GM21619 (cell line): ENCODE measurements around the gene CAMKK2.
"Not testable (repeated sequence)": the region's sequence is repeated elsewhere in the genome, so short reads cannot be mapped to it uniquely, and the experiment has no call there.

Experiments used
- ATAC-seq: cut with Tn5 transposase; IDR thresholded peaks from one replicate; pipeline ENCODE4 v1.9.1; 2021; ENCODE audit not compliant: unreplicated experiment

CAMKK2 gene

GRCh38 chr12:121296618-121297434 lies at the start of gene CAMKK2:
Gene CAMKK2, minus strand, starts transcription at chr12:121296709. Its CDS starts 22,183 bp downstream, at chr12:121274526.
- peak; percentile 58 for ATAC-seq

- ATAC-seq: no peak
These were observed 48.8 kb upstream of the CAMKK2 start for GRCh38 chr12:121345151-121345815.

- ATAC-seq: no peak
These were observed 48.0 kb upstream of the CAMKK2 start for GRCh38 chr12:121344506-121344905.

GRCh38 chr12:121337416-121337815 lies 40.9 kb upstream of the CAMKK2 start:
- no peak for ATAC-seq

GRCh38 chr12:121334513-121335343 lies 38.2 kb upstream of the CAMKK2 start:
- no peak for ATAC-seq

- no peak for ATAC-seq
These were observed 37.2 kb upstream of the CAMKK2 start for GRCh38 chr12:121333747-121334146.

GRCh38 chr12:121331248-121331647 lies 34.7 kb upstream of the CAMKK2 start:
- no peak for ATAC-seq

- no peak for ATAC-seq
These were observed 34.2 kb upstream of the CAMKK2 start for GRCh38 chr12:121330692-121331091.

- ATAC-seq: no peak
These were observed 33.7 kb upstream of the CAMKK2 start for GRCh38 chr12:121330195-121330594.

- ATAC-seq: no peak
These were observed 32.1 kb upstream of the CAMKK2 start for GRCh38 chr12:121328620-121329019.

GRCh38 chr12:121326996-121327674 lies 30.6 kb upstream of the CAMKK2 start:
- no peak for ATAC-seq

- no peak for ATAC-seq
These were observed 29.4 kb upstream of the CAMKK2 start for GRCh38 chr12:121325922-121326396.

- ATAC-seq: no peak
These were observed 27.4 kb upstream of the CAMKK2 start for GRCh38 chr12:121323908-121324307.

- ATAC-seq: no peak
These were observed 21.6 kb upstream of the CAMKK2 start for GRCh38 chr12:121318121-121318520.

- no peak for ATAC-seq
These were observed 17.9 kb upstream of the CAMKK2 start for GRCh38 chr12:121314431-121314830.

GRCh38 chr12:121310231-121310630 lies 13.7 kb upstream of the CAMKK2 start:
- ATAC-seq: not testable (repeated sequence)

- not testable (repeated sequence) for ATAC-seq
These were observed 10.9 kb upstream of the CAMKK2 start for GRCh38 chr12:121307397-121307796.

- no peak for ATAC-seq
These were observed 7.8 kb upstream of the CAMKK2 start for GRCh38 chr12:121304306-121304705.

- no peak for ATAC-seq
These were observed 5.4 kb upstream of the CAMKK2 start for GRCh38 chr12:121301876-121302275.

- ATAC-seq: no peak
These were observed 3.7 kb upstream of the CAMKK2 start for GRCh38 chr12:121300083-121300819.
